CD4-positive, alpha-beta T cell treated with Interleukin-15 for 1 hour (primary cell): Measurements from ENCODE around the gene TLR7.

Source experiments
- DNase-seq: peaks from one replicate; pipeline ENCODE4 v3.0.0-alpha.2; 2020

Gene TLR7

DNA sequence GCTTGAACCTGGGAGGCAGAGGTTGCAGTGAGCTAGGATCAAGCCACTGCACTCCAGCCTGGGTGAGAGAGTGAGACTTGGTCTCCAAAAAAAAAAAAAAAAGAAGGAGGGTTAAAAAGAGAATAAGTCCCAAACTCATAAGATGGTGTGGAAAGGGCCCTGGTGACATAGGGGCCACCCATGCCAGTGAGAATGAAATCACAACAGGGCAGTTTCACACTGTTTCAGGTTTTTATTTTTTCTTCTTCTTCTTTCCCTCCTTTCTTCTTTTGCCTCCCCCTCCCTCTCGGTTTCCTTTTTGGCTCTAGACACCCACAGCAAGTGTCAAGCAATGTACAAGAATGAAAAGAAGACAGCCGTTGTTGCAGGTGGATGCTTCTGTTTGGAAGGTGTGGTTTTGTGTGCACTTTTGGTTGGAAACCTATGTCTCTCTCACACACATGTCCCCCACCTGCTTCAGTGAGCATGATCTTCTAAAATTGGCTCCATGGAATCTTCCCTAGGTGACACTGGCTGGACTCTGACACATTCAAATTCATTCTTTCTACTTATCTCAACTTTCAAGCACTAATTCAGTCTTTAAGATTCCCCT is 25.1 kb downstream of the TLR7 start:
- DNase-seq: no peak

- DNase-seq: no peak
Observed at GRCh38 chrX:12892716-12893115, 25.8 kb downstream of the TLR7 start.

- DNase-seq: peak; percentile 37
Observed at GRCh38 chrX:12894074-12895030, 27.5 kb downstream of the TLR7 start.

- DNase-seq: no peak
Observed at GRCh38 chrX:12895866-12896265, 29.0 kb downstream of the TLR7 start.

DNA sequence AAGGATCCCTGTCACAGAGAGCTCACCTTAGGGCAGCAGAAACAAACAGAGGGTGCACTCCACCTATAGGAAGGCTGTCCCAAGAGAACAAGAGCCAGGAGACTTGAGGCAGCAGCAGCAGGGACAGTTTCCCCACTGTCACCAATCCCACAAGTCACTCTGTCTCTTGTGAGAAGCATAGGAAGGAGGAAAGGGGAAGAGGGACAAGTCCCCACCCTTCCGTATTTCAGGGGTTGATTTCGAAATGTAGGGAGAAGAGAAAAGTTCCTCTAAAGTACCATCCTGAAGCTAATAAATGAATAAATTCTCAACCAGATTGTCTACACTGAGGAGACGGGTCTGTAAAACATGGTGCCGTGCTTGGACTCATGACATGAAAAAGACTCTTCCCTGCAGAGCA is 30.1 kb downstream of the TLR7 start:
- DNase-seq: no peak

DNA sequence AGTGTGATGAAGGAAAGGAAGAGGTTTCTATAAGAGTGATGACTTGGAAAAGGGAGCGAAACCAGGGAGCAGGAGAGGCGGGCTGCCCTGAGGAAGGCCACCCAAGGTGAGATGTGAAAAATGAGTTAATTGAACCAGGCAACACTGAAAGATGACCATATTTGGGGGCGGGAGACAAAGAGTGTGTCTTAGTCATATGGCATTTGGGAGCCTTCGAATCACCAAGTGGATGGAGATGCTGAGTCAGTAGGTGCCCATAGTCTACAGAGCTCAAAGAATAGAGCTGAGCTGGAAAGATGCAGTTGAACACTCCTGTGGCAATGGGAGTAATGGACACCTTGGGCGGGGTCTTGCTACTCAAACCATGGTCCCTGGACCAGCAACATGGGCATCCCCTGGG is 31.2 kb downstream of the TLR7 start:
- no peak for DNase-seq

GRCh38 chrX:12899506-12899905 is 32.6 kb downstream of the TLR7 start:
- no peak for DNase-seq

- peak; percentile 58 for DNase-seq
Observed at GRCh38 chrX:12901486-12901885, 34.6 kb downstream of the TLR7 start.

DNA sequence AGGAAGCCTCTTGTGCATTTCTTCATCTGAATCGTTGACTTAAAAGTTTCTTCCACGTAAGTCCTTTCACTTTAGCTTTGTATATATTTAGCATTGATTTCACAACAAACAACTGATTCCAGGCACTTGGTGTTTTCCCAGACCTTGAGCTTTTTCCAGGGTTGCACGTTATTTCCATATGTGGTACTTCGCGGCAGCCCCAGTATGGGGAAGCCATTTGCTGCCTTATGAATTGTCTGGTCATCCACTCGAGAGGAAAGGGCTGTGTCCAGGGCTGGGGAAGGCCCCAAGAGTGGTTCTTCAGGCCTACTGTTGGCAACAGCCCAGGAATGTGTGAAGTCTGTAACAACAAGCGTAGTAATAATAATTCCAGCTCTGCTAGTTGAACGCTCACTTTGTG is 36.8 kb downstream of the TLR7 start:
- DNase-seq: no peak

- no peak for DNase-seq
Observed at GRCh38 chrX:12906046-12906761, 39.3 kb downstream of the TLR7 start, which contains the start of gene TLR8. TSS of gene TLR8 (plus strand) at chrX:12906620. CDS start at chrX:12906707, 87 bp downstream.

- no peak for DNase-seq
Observed at GRCh38 chrX:12910423-12911121, 43.7 kb downstream of the TLR7 start.

GRCh38 chrX:12911122-12911470 is 44.2 kb downstream of the TLR7 start:
- DNase-seq: no peak

GRCh38 chrX:12912791-12913482 is 46.1 kb downstream of the TLR7 start:
- no peak for DNase-seq

GRCh38 chrX:12917753-12918152 is 50.9 kb downstream of the TLR7 start:
- DNase-seq: no peak

DNA sequence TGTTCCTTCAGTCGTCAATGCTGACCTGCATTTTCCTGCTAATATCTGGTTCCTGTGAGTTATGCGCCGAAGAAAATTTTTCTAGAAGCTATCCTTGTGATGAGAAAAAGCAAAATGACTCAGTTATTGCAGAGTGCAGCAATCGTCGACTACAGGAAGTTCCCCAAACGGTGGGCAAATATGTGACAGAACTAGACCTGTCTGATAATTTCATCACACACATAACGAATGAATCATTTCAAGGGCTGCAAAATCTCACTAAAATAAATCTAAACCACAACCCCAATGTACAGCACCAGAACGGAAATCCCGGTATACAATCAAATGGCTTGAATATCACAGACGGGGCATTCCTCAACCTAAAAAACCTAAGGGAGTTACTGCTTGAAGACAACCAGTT is 52.2 kb downstream of the TLR7 start:
- DNase-seq: no peak

DNA sequence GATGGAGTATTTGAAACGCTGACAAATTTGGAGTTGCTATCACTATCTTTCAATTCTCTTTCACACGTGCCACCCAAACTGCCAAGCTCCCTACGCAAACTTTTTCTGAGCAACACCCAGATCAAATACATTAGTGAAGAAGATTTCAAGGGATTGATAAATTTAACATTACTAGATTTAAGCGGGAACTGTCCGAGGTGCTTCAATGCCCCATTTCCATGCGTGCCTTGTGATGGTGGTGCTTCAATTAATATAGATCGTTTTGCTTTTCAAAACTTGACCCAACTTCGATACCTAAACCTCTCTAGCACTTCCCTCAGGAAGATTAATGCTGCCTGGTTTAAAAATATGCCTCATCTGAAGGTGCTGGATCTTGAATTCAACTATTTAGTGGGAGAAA is 52.7 kb downstream of the TLR7 start:
- no peak for DNase-seq

- no peak for DNase-seq
Observed at GRCh38 chrX:12920990-12921389, 54.1 kb downstream of the TLR7 start.

GRCh38 chrX:12921886-12922598 is 55.2 kb downstream of the TLR7 start:
- no peak for DNase-seq

DNA sequence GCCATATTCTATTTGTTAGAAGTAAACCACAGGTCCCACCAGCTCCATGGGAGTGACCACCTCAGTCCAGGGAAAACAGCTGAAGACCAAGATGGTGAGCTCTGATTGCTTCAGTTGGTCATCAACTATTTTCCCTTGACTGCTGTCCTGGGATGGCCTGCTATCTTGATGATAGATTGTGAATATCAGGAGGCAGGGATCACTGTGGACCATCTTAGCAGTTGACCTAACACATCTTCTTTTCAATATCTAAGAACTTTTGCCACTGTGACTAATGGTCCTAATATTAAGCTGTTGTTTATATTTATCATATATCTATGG is 55.7 kb downstream of the TLR7 start:
- no peak for DNase-seq

DNA sequence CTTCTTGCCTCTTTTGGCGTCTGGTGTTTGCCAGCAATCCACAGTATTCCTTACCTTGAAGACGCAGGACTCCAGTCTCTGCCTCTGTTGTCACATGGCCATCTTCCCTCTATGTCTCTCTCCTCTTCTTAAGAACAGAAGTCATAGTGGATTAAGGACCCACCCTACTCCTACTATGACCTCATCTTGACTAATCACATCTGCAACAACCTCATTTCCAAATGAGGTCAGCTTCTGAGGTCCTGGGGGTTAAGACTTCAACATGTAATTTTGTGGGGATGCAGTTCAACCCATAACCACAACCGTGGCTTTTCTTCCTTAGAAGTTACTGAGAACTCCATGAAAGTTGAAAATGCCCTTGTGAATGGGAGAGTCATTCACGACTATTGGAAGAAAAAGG is 62.8 kb downstream of the TLR7 start:
- DNase-seq: no peak

DNA sequence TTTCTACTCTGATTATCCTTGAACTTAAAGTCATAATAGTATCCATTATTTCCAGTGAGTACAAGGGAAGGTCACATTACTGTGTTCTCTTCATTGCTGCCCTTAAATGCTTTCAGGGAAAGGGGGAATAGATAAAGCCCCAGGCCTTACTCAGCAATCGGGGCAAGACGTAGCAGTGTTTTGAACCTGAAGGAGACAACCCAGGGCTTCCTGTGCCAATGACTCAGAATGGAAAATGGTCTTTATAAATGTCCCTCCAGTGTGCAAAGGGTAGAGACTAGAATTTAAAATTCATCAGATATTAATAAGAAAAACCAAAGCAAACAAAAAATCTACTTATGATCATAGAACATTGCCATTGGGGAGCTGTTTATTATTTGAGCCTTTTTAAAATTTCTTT is 63.3 kb downstream of the TLR7 start:
- no peak for DNase-seq

DNA sequence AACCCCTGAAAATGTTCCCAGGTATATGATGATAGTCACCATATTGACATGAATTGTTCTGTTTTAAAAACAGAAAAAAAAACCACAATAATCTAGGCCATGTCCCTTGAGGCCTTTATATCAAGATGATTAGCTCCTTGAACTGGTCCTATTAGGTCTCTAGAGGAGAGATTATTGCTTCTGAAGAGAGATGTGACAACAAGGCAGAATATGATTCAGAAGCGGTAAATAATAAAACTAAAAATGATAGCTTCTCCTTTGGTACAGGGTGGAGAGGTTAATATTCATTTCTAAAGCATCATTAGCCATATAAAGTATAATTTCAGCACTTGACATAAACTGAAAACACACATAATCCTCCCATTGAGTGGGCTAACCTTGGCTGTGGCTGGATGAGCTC is 65.4 kb downstream of the TLR7 start:
- DNase-seq: no peak
